ENCODE data around the gene CNTNAP2. TPM values are rescaled to one million over a fixed set of nuclear protein-coding genes. Genes with fewer than 3 reads are reported as not detected.

CNTNAP2 gene
- total RNA-seq, 2 experiments from 2014 or later, result not detected

- ATAC-seq (ENCODE audit: poor library complexity) (no peak), DNase-seq (no peak)
- Mint-ChIP-seq H3K4me1 (ENCODE audit: low read depth) (no peaks in the 10 kb centered on the region), H3K36me3 (ENCODE audit: low read depth) (no peaks in the 10 kb centered on the region), H3K27ac (no peak overlapping the region), H3K9me3 (peaks cover 3% of the 10 kb centered on the region), H3K27me3 (no peaks in the 10 kb centered on the region), H3K4me3 (no peak overlapping the region)
- TF ChIP-seq, protein P1, sequence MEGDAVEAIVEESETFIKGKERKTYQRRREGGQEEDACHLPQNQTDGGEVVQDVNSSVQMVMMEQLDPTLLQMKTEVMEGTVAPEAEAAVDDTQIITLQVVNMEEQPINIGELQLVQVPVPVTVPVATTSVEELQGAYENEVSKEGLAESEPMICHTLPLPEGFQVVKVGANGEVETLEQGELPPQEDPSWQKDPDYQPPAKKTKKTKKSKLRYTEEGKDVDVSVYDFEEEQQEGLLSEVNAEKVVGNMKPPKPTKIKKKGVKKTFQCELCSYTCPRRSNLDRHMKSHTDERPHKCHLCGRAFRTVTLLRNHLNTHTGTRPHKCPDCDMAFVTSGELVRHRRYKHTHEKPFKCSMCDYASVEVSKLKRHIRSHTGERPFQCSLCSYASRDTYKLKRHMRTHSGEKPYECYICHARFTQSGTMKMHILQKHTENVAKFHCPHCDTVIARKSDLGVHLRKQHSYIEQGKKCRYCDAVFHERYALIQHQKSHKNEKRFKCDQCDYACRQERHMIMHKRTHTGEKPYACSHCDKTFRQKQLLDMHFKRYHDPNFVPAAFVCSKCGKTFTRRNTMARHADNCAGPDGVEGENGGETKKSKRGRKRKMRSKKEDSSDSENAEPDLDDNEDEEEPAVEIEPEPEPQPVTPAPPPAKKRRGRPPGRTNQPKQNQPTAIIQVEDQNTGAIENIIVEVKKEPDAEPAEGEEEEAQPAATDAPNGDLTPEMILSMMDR (IDR thresholded peaks at IDR 0.05), result no peak
- CTCF ChIA-PET, result no interaction called here
- no peaks in the 10 kb centered on the region for H3K27me3 ChIP-seq (ENCODE audit: control insufficient read depth in 1 of 2, insufficient read depth in 2 of 2, low read length in 2 of 2)
- no peak overlapping the region for H3K4me3 ChIP-seq (ENCODE audit: low read length)
- H3K36me3 ChIP-seq (ENCODE audit: insufficient read depth, low read length), result no peaks in the 10 kb centered on the region
- no peak overlapping the region for H3K27ac ChIP-seq (ENCODE audit: low read depth in 1 of 2, low read length in 2 of 2)
- POLR2A ChIA-PET, result no interaction called here
- intact Hi-C loops (cut with DNase I, micrococcal nuclease), result no loop called here
- peaks cover 6 to 13% of the 10 kb centered on the region in 2 experiments for H3K9me3 ChIP-seq (ENCODE audit: control insufficient read depth in 1 of 2, insufficient read depth in 1 of 2, low read length in 2 of 2)
- no peaks in the 10 kb centered on the region for H3K4me1 ChIP-seq (ENCODE audit: insufficient read depth, low read length)
Observed at GRCh38 chr7:147438216-147438615, 1321.6 kb downstream of the CNTNAP2 start.

GRCh38 chr7:147443942-147444341 lies 1327.3 kb downstream of the CNTNAP2 start:
- ChIA-PET CTCF (no interaction called here), POLR2A (no interaction called here)
- no peaks in the 10 kb centered on the region for H3K36me3 Mint-ChIP-seq (ENCODE audit: low read depth)
- ATAC-seq (ENCODE audit: poor library complexity), result no peak
- no peak overlapping the region for H3K27ac ChIP-seq (ENCODE audit: low read depth in 1 of 2, low read length in 2 of 2)
- no peak overlapping the region for H3K27ac Mint-ChIP-seq
- H3K27me3 ChIP-seq (ENCODE audit: control insufficient read depth in 1 of 2, insufficient read depth in 2 of 2, low read length in 2 of 2), result no peaks in the 10 kb centered on the region
- TF ChIP-seq, protein P1 (IDR thresholded peaks at IDR 0.05), result no peak
- peaks cover 10% of the 10 kb centered on the region for H3K9me3 Mint-ChIP-seq
- no peak overlapping the region for H3K4me3 ChIP-seq (ENCODE audit: low read length)
- no peak overlapping the region for H3K4me3 Mint-ChIP-seq
- H3K9me3 ChIP-seq (ENCODE audit: control insufficient read depth in 1 of 2, insufficient read depth in 1 of 2, low read length in 2 of 2), result peaks cover 6 to 17% of the 10 kb centered on the region in 2 experiments
- no peaks in the 10 kb centered on the region for H3K4me1 ChIP-seq (ENCODE audit: insufficient read depth, low read length)
- H3K27me3 Mint-ChIP-seq, result no peaks in the 10 kb centered on the region
- no peaks in the 10 kb centered on the region for H3K4me1 Mint-ChIP-seq (ENCODE audit: low read depth)
- DNase-seq, result no peak
- intact Hi-C loops (cut with DNase I, micrococcal nuclease), result loop anchor here in 1 of 2 experiments (2.0 kb wide), 1 partner anchor 45 kb away; no protein-coding TSS in a partner anchor
- no peaks in the 10 kb centered on the region for H3K36me3 ChIP-seq (ENCODE audit: insufficient read depth, low read length)

DNA sequence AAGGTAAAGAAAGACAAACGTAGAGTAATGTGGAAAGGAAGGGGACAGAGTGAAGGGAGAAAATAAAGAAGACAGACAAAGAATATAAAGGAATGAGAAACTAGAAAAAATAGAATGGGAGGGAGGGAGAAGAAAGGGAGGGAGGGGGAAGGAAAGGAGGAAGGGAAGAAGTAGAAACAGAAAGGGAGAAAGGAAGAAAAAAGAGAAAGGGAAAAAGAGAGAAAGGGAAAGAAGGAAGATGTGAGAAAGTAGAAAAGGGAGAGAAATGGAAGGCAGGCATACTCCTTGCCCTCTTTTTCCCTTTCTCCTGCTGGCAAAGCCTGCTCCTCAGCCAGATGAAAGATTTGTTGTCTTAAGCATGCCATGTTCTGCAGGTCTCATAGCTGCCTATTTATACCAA lies 1336.2 kb downstream of the CNTNAP2 start:
- intact Hi-C loops (cut with DNase I, micrococcal nuclease), result no loop called here
- DNase-seq (no peak), ATAC-seq (ENCODE audit: poor library complexity) (no peak)
- no peaks in the 10 kb centered on the region for H3K4me1 ChIP-seq (ENCODE audit: insufficient read depth, low read length)
- no peak overlapping the region for H3K4me3 ChIP-seq (ENCODE audit: low read length)
- CTCF ChIA-PET, result no interaction called here
- H3K9me3 ChIP-seq (ENCODE audit: control insufficient read depth in 1 of 2, insufficient read depth in 1 of 2, low read length in 2 of 2), result no peaks in the 10 kb centered on the region
- no peaks in the 10 kb centered on the region for H3K36me3 ChIP-seq (ENCODE audit: insufficient read depth, low read length)
- Mint-ChIP-seq H3K9me3 (peaks cover 5% of the 10 kb centered on the region), H3K4me3 (no peak overlapping the region), H3K36me3 (ENCODE audit: low read depth) (no peaks in the 10 kb centered on the region), H3K27me3 (no peaks in the 10 kb centered on the region), H3K4me1 (ENCODE audit: low read depth) (no peaks in the 10 kb centered on the region), H3K27ac (no peak overlapping the region)
- no peak overlapping the region for H3K27ac ChIP-seq (ENCODE audit: low read depth in 1 of 2, low read length in 2 of 2)
- no peaks in the 10 kb centered on the region for H3K27me3 ChIP-seq (ENCODE audit: control insufficient read depth in 1 of 2, insufficient read depth in 2 of 2, low read length in 2 of 2)
- TF ChIP-seq, protein P1 (IDR thresholded peaks at IDR 0.05), result no peak
- POLR2A ChIA-PET, result no interaction called here

Data from CD4-positive, alpha-beta T cell (primary cell).